GM19397 (cell line): ENCODE measurements around the gene CD74.
"Not testable (repeated sequence)": the region's sequence is repeated elsewhere in the genome, so short reads cannot be mapped to it uniquely, and the experiment has no call there.

ENCODE experiments used
- ATAC-seq: cut with Tn5 transposase; IDR thresholded peaks from one replicate; pipeline ENCODE4 v1.9.1; 2021; ENCODE audit warnings: mild to moderate bottlenecking, moderate library complexity; ENCODE audit not compliant: unreplicated experiment

CD74 gene

GRCh38 chr5:150412319-150413175, at the start of gene CD74:
CD74 (minus strand) TSS chr5:150412910; CDS start chr5:150412749, 161 bp downstream.
- ATAC-seq: peak; percentile 73

DNA sequence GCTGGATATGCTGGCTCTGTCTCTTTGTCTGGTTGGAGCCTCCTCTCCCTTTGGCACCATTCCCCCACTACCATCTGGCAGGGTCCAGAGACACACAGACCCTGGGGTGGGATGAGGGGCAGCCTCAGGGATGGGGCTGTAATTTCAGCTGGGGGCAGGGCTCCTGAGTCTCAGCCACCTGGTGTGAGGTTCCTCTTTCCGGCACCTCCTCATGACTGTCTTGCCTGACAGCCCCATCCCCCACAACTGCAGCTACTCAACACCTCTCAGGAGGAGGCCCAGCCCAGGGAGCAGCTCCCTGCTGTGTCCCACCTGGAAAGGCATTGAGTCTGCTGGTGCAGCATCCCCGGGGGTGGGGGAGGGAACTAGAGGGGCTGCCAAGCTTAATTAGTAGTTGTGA, 48.5 kb upstream of the CD74 start:
- ATAC-seq: peak; percentile 78

GRCh38 chr5:150460781-150461180, 48.1 kb upstream of the CD74 start:
- no peak for ATAC-seq

DNA sequence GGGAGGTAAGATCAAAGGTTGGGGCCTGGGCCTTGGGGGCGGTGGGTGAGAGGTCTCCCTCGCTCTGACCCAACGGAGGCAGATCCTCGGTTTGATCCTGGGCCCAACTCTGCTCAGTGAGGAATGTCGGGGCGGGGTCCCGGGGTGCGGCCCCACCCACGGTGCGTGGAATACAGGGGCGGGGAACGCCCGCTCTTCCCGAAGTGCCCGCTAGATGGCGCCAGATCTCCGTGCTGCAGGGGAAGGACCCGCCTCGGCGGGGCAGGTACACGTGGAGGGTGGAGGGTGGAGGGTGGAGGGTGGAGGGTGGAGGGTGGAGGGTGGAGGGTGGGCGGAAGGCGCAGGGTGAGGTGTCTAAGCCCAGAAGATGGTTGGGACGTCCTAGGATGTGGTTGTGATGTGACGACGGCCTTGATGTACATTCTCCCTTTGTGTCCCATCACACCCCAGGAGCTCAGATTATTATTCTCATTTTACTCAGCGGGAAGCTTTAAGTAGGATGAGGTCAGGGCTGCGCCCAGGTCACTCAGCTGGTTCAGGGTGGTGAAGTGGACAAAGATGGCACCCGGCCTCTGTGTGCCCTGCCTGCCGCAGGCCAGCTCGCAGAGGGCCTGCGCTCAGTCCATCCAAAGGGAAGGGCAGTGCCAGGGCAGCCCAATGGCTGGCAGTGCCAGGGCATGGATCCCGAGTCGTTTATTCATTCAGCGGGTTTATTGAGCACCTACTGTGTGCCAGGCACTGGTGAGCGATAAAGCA, 46.3 kb upstream of the CD74 start:
- ATAC-seq: peak; percentile 70

DNA sequence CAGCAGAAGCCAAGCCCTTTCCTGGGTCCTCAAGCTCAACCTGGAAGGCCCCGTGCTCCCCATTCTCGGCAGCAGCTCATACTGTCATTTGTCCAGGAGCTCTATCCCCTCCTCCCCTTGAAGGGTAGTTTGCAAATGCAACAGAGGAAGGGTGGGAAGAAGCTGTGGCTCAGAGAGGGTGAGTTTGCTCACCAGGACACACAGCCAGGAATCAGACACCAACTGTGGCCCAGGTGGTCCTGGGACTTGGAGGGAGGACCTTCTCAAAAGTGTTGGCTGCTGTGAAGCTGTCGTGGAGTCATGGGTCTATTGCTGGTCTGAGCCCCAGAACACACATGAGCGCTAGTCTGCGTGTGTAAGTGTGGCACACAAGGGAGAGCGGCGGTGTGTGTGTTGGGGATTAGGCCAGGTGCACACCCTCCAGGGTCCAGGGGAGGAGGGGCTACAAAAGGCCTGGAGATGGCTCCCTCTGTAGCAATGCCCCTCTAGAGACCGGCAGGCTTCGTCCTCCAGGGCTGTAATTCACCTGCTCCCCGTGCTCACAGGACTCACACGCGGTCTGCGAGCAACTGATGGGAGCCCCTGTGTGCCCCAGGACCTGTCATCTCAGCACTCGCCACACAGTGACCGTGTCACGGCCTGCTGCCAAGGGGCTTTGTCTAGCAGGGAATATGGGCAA, 45.0 kb upstream of the CD74 start:
- no peak for ATAC-seq

DNA sequence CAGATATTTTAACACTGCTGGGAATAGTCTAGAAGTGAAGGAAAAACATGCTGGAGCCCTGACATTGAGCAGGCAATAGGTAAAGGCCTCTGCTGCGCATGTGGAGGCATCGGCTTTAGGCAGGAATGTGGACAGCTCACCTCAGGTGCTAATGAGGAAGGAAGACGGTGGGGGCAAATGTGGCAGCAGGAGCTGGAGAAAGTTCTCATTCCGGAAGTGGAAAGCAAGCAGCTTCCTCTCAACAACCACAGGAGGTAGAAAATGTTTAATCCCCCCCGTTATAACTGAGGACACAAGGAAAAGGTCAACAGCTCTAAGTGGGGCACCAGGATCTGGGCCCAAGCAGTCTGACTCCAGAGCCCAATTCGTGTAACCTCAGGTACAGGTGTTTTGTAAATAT, 44.4 kb upstream of the CD74 start:
- ATAC-seq: no peak

DNA sequence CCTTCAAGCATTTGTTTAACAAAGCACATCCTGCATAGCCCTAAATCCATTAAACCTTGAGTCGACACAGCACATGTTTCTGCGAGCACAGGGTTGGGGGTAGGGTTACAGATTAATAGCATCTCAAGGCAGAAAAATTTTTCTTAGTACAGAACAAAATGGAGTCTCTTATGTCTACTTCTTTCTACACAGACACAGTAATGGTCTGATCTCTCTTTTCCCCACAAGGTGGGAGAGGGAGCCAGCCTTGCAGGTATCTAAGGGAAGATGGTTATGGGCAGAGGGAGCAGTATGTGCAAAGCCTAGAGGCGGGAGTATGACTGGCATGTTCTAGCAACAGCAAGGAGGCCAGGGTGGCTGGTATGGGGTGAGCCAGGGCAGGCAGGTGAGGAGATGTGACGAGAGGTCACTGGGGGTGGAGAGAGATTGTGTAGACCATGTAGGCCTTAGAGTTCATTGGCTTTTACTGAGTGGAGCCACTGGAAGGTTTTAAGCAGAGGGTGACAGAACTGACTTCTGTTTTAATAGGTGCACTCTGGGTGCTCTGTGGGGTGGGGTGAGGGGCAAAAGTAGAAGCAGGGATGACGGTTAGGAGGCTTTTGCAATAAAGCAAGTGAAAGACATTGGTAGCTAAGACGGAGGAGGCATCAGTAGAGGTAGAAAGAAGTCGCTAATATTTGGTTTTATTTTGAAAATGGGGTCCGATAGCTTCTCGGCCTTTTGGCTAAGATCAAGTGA, 42.0 kb upstream of the CD74 start:
- ATAC-seq: no peak

GRCh38 chr5:150454027-150454426, 41.3 kb upstream of the CD74 start:
- not testable (repeated sequence) for ATAC-seq

GRCh38 chr5:150452914-150453313, 40.2 kb upstream of the CD74 start:
- no peak for ATAC-seq

GRCh38 chr5:150451594-150451993, 38.9 kb upstream of the CD74 start:
- no peak for ATAC-seq

DNA sequence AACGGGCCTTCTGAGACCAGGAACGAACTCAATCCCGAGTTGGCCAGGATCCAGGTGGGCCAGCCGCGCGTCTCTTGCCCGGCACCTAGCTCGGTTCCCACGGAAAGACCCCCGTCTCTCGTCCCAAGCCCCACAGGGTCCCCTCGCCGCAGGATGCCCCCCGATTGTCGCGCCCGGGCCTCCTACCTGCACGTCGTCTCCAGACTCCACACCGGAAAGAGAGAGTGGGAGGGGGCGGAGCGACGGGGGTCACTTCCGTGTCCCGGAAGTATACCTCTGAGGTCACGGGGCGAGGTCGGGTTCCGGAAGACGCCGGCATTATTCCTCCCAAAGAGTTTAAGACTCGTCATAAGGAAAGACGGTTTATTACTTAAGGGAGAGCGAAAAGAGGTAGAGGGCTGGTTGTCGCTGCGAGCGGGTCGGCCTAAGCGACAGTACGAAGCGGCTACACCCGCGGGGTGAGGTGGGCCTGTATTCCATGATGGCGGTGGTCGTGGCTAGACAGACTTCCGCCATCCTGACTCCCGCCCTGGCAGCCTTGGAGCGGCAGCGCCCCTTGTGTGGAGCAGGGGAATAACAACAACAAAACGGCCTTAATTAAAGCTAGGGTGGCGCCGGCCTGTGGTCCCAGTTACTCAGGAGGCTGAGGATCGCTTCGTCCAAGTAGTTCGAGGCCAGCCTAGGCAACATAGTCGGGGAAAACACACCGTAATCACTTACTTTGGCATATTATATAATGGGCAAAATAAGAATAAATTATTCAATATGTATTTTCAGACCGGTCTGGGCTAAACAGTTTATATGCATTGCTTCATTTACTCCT, 37.0 kb upstream of the CD74 start, which contains the start of gene RPS14:
Gene RPS14 (minus strand): TSS at position 223 of the 823 bp plus-strand sequence. CDS start 2,006 bp downstream, outside the sequence.
- peak; percentile 92 for ATAC-seq

DNA sequence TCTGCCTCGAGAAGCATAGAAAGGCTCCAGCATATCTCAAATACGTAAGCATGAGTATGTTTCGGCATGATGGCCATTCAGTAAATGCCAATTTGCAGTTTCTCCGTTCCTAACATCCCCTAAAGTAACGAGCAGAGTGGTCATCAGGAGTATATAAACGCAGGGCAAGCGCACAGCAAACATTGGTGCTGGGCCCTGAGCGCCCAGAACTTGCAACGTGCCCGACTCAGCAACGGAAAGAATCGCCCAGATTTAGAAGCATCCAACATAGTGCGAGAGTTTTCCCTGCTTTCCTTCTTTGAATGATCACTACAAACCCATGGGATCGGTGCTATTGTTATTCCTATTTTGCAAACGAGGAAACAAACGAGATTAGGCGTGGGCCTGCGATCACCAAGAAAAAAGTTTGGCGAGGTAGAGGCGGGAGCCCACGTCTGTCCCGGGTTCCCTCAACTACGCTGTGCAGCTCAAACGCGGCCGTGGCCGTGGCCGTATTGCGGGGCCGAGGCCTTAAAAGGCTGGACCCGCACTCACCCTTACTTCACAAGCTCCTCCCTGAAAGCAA, 36.3 kb upstream of the CD74 start:
- ATAC-seq: no peak

- no peak for ATAC-seq
These were observed 35.6 kb upstream of the CD74 start for GRCh38 chr5:150448334-150448733.

- no peak for ATAC-seq
These were observed 34.5 kb upstream of the CD74 start for GRCh38 chr5:150447188-150447587.

- ATAC-seq: no peak
These were observed 33.9 kb upstream of the CD74 start for GRCh38 chr5:150446583-150446982.

- ATAC-seq: no peak
These were observed 33.4 kb upstream of the CD74 start for GRCh38 chr5:150446088-150446487.

DNA sequence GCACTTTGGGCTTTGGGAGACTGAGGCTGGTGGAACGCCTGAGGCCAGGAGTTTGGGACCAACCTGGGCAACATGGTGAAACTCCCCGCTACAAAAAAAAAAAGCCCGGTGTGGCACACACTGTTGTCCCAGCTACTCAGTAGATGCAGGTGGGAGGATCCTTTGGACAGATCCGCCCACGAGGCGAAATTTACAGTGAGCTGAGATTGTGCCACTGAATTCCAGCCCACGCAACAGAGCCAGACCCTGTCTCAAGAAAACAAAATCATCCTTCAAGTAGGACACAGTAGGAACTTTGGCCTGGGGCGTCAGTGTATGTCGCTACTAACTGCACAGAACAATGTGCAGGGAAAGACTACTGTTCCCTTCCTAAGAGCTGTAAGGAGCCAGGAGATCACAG, 32.1 kb upstream of the CD74 start:
- no peak for ATAC-seq

GRCh38 chr5:150443242-150444075, 30.7 kb upstream of the CD74 start:
- ATAC-seq: no peak

DNA sequence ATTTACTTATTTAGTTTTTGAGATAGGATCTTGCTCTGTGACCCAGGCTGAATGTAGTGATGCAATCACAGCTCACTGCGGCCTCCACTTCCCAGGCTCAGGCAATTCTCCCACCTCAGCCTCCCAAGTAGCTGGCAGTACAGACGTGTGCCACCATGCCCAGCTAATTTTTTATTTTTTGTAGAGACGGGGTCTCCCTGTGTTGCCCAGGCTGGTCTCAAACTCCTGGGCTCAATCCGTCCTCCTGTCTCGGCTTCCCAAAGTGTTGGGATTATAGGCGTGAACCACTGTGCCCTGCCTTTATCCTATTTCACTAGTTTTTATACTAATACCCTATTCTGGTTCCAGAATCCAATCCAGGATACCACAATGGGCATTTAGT, 30.0 kb upstream of the CD74 start:
- ATAC-seq: no peak
